H1 (cell line): ENCODE results near the gene ARRDC1. TPM values are rescaled to one million over a fixed set of nuclear protein-coding genes. Genes with fewer than 3 reads are reported as not detected.

Experiments
- EP300 ChIP-seq, 2 experiments: IDR thresholded peaks; 1 replicate in 1 of 2; 2 replicates in 1 of 2; pipeline ENCODE4 v1.6.1; 2011 to 2012; ENCODE audit warnings: low read depth in 2 of 2, low read length in 2 of 2, mild to moderate bottlenecking in 2 of 2, borderline replicate concordance in 1 of 2, inconsistent platforms in 1 of 2, moderate library complexity in 1 of 2
- GTF2F1 ChIP-seq: IDR thresholded peaks from 2 replicates; pipeline ENCODE4 v1.6.1; 2012; ENCODE audit warnings: low read depth, low read length, improper control_type of control experiment, borderline replicate concordance
- MAX ChIP-seq: IDR thresholded peaks from 2 replicates; pipeline ENCODE4 v1.6.1; 2012; ENCODE audit warnings: inconsistent platforms
- SIRT6 ChIP-seq: IDR thresholded peaks from one replicate; pipeline ENCODE4 v1.7.1; 2012; ENCODE audit warnings: low read length, inconsistent platforms
- TBP ChIP-seq: IDR thresholded peaks from 2 replicates; pipeline ENCODE4 v1.6.1; 2011; ENCODE audit warnings: low read depth, low read length, improper control_type of control experiment
- polyA plus RNA-seq, 7 experiments: library from polyadenylated mRNA; depleted of rRNA in 3 of 7; stranded (reverse) in 5 of 7; unstranded in 2 of 7; fragments of >200 nt in 5 of 7; fragments of 200-250 nt in 2 of 7; gene quantifications; 1 replicate in 5 of 7; 2 replicates in 1 of 7; 4 replicates in 1 of 7; pipeline versions ENCODE4 v1.2.1 to v1.2.3, GENCODE V29; 2011 to 2013; ENCODE audit warnings: missing spikeins in 2 of 7, mixed read lengths in 2 of 7
- total RNA-seq: library from RNA; stranded (reverse); fragmentation: NEBNext Ultra II Directional; extraction: Animal tissue kit (Norgen Biotek cat#: 25700); gene quantifications from 2 replicates; pipeline ENCODE4 v1.2.1, GENCODE V29; 2021
- TF ChIP-seq, protein P1 (sequence below): fragments of 300-600 bp; sonication (generic); IDR thresholded peaks from 2 replicates; pipeline ENCODE4 v1.7.1; 2012; ENCODE audit warnings: low read length, moderate library complexity, mild to moderate bottlenecking, inconsistent platforms; ENCODE audit not compliant: insufficient replicate concordance
- TF ChIP-seq, protein P2 (sequence below): IDR thresholded peaks from 2 replicates; pipeline ENCODE4 v1.6.1; 2012; ENCODE audit warnings: low read length, inconsistent platforms

ARRDC1 gene
- total and polyA plus RNA-seq, 2 of the 8 experiments (the other 6 are each of a cell fraction or from before 2014, with no cell fraction given) = 22.0 to 58.4 TPM

- TF ChIP-seq GTF2F1 (no peak), EP300 (IDR thresholded peaks at IDR 0.05; ENCODE audit: borderline replicate concordance in 1 of 2, low read depth in 2 of 2, low read length in 2 of 2) (no peak), TBP (no peak), SIRT6 (no peak), MAX (no peak)
- TF ChIP-seq, protein P1, sequence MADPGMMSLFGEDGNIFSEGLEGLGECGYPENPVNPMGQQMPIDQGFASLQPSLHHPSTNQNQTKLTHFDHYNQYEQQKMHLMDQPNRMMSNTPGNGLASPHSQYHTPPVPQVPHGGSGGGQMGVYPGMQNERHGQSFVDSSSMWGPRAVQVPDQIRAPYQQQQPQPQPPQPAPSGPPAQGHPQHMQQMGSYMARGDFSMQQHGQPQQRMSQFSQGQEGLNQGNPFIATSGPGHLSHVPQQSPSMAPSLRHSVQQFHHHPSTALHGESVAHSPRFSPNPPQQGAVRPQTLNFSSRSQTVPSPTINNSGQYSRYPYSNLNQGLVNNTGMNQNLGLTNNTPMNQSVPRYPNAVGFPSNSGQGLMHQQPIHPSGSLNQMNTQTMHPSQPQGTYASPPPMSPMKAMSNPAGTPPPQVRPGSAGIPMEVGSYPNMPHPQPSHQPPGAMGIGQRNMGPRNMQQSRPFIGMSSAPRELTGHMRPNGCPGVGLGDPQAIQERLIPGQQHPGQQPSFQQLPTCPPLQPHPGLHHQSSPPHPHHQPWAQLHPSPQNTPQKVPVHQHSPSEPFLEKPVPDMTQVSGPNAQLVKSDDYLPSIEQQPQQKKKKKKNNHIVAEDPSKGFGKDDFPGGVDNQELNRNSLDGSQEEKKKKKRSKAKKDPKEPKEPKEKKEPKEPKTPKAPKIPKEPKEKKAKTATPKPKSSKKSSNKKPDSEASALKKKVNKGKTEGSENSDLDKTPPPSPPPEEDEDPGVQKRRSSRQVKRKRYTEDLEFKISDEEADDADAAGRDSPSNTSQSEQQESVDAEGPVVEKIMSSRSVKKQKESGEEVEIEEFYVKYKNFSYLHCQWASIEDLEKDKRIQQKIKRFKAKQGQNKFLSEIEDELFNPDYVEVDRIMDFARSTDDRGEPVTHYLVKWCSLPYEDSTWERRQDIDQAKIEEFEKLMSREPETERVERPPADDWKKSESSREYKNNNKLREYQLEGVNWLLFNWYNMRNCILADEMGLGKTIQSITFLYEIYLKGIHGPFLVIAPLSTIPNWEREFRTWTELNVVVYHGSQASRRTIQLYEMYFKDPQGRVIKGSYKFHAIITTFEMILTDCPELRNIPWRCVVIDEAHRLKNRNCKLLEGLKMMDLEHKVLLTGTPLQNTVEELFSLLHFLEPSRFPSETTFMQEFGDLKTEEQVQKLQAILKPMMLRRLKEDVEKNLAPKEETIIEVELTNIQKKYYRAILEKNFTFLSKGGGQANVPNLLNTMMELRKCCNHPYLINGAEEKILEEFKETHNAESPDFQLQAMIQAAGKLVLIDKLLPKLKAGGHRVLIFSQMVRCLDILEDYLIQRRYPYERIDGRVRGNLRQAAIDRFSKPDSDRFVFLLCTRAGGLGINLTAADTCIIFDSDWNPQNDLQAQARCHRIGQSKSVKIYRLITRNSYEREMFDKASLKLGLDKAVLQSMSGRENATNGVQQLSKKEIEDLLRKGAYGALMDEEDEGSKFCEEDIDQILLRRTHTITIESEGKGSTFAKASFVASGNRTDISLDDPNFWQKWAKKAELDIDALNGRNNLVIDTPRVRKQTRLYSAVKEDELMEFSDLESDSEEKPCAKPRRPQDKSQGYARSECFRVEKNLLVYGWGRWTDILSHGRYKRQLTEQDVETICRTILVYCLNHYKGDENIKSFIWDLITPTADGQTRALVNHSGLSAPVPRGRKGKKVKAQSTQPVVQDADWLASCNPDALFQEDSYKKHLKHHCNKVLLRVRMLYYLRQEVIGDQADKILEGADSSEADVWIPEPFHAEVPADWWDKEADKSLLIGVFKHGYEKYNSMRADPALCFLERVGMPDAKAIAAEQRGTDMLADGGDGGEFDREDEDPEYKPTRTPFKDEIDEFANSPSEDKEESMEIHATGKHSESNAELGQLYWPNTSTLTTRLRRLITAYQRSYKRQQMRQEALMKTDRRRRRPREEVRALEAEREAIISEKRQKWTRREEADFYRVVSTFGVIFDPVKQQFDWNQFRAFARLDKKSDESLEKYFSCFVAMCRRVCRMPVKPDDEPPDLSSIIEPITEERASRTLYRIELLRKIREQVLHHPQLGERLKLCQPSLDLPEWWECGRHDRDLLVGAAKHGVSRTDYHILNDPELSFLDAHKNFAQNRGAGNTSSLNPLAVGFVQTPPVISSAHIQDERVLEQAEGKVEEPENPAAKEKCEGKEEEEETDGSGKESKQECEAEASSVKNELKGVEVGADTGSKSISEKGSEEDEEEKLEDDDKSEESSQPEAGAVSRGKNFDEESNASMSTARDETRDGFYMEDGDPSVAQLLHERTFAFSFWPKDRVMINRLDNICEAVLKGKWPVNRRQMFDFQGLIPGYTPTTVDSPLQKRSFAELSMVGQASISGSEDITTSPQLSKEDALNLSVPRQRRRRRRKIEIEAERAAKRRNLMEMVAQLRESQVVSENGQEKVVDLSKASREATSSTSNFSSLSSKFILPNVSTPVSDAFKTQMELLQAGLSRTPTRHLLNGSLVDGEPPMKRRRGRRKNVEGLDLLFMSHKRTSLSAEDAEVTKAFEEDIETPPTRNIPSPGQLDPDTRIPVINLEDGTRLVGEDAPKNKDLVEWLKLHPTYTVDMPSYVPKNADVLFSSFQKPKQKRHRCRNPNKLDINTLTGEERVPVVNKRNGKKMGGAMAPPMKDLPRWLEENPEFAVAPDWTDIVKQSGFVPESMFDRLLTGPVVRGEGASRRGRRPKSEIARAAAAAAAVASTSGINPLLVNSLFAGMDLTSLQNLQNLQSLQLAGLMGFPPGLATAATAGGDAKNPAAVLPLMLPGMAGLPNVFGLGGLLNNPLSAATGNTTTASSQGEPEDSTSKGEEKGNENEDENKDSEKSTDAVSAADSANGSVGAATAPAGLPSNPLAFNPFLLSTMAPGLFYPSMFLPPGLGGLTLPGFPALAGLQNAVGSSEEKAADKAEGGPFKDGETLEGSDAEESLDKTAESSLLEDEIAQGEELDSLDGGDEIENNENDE = no peak
- TF ChIP-seq, protein P2, sequence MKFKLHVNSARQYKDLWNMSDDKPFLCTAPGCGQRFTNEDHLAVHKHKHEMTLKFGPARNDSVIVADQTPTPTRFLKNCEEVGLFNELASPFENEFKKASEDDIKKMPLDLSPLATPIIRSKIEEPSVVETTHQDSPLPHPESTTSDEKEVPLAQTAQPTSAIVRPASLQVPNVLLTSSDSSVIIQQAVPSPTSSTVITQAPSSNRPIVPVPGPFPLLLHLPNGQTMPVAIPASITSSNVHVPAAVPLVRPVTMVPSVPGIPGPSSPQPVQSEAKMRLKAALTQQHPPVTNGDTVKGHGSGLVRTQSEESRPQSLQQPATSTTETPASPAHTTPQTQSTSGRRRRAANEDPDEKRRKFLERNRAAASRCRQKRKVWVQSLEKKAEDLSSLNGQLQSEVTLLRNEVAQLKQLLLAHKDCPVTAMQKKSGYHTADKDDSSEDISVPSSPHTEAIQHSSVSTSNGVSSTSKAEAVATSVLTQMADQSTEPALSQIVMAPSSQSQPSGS = no peak
These were observed 1.6 kb upstream of the ARRDC1 start (continued) for GRCh38 chr9:137603879-137604278.
